ENCODE measurements around the gene CDK17. TPM values are rescaled to one million over a fixed set of nuclear protein-coding genes. Genes with fewer than 3 reads are reported as not detected.

Gene CDK17
- total RNA-seq, 2 donors from 2014 or later: 36.2 to 39.9 TPM

GRCh38 chr12:96401076-96401871 lies 1.0 kb upstream of the CDK17 start:
- Histone ChIP-seq H3K36me3 (ENCODE audit: control insufficient read depth, insufficient read depth, low read length) (no peaks in the 10 kb centered on the region), H3K4me1 (ENCODE audit: control insufficient read depth, insufficient read depth, low read length) (no peaks in the 10 kb centered on the region), H3K27me3 (ENCODE audit: control insufficient read depth, insufficient read depth, low read length, poor library complexity, severe bottlenecking) (no peaks in the 10 kb centered on the region), H3K9me3 (ENCODE audit: control insufficient read depth, low read length) (no peaks in the 10 kb centered on the region), H3K4me3 (ENCODE audit: low read length) (peak overlapping the region; percentile 90), H3K27ac (ENCODE audit: low read depth, low read length) (peak overlapping the region; percentile 62), H3K9ac (ENCODE audit: extremely low read depth, low read length, poor library complexity, severe bottlenecking) (peak overlapping the region; percentile 52)
- WGBS, 2 experiments (ENCODE audit: insufficient coverage in 1 of 2, insufficient read length in 1 of 2): 31 to 34% methylated on average over 11 to 17 of the region's 18 CpGs
- Mint-ChIP-seq H3K9me3 (no peaks in the 10 kb centered on the region), H3K4me3 (peak overlapping the region; percentile 90), H3K4me1 (peaks cover 32% of the 10 kb centered on the region), H3K36me3 (ENCODE audit: low read depth) (no peaks in the 10 kb centered on the region), H3K27me3 (ENCODE audit: insufficient read depth) (no peaks in the 10 kb centered on the region), H3K27ac (peak overlapping the region; percentile 57)
- DNase-seq: peak; percentile 56
- peak; percentile 68 for TF ChIP-seq CTCF (conservative IDR thresholded peaks at IDR 0.05)

- Mint-ChIP-seq H3K36me3 (ENCODE audit: low read depth) (no peaks in the 10 kb centered on the region), H3K9me3 (no peaks in the 10 kb centered on the region), H3K27me3 (ENCODE audit: insufficient read depth) (no peaks in the 10 kb centered on the region), H3K27ac (peak overlapping the region; percentile 5), H3K4me3 (peak overlapping the region; percentile 90), H3K4me1 (peaks cover 33% of the 10 kb centered on the region)
- Histone ChIP-seq H3K9me3 (ENCODE audit: control insufficient read depth, low read length) (no peaks in the 10 kb centered on the region), H3K27me3 (ENCODE audit: control insufficient read depth, insufficient read depth, low read length, poor library complexity, severe bottlenecking) (no peaks in the 10 kb centered on the region), H3K4me1 (ENCODE audit: control insufficient read depth, insufficient read depth, low read length) (no peaks in the 10 kb centered on the region), H3K27ac (ENCODE audit: low read depth, low read length) (peak overlapping the region; percentile 62), H3K9ac (ENCODE audit: extremely low read depth, low read length, poor library complexity, severe bottlenecking) (peak overlapping the region; percentile 52), H3K4me3 (ENCODE audit: low read length) (peak overlapping the region; percentile 90), H3K36me3 (ENCODE audit: control insufficient read depth, insufficient read depth, low read length) (no peaks in the 10 kb centered on the region)
- 11 to 29% methylated on average over 2 to 14 of the region's 20 CpGs for WGBS, 2 experiments (ENCODE audit: insufficient coverage in 1 of 2, insufficient read length in 1 of 2)
- no peak for DNase-seq
- no peak for TF ChIP-seq CTCF (conservative IDR thresholded peaks at IDR 0.05)
Measured at GRCh38 chr12:96400631-96401075, 414 bp upstream of the CDK17 start.

- no peaks in the 10 kb centered on the region for H3K36me3 Mint-ChIP-seq (ENCODE audit: low read depth)
- WGBS, 2 experiments (ENCODE audit: insufficient coverage in 1 of 2, insufficient read length in 1 of 2): 0% methylated on average over 25 to 70 of the region's 70 CpGs
- peaks cover 34% of the 10 kb centered on the region for H3K4me1 Mint-ChIP-seq
Measured at GRCh38 chr12:96399120-96399918, 920 bp downstream of the CDK17 start.

More at GRCh38 chr12:96399120-96399918, 920 bp downstream of the CDK17 start:
- no peaks in the 10 kb centered on the region for H3K36me3 ChIP-seq (ENCODE audit: control insufficient read depth, insufficient read depth, low read length)
- Mint-ChIP-seq H3K9me3 (no peaks in the 10 kb centered on the region), H3K27me3 (ENCODE audit: insufficient read depth) (no peaks in the 10 kb centered on the region), H3K27ac (peak overlapping the region; percentile 88), H3K4me3 (peak overlapping the region; percentile 90)
- H3K27me3 ChIP-seq (ENCODE audit: control insufficient read depth, insufficient read depth, low read length, poor library complexity, severe bottlenecking): no peaks in the 10 kb centered on the region
- H3K9me3 ChIP-seq (ENCODE audit: control insufficient read depth, low read length): no peaks in the 10 kb centered on the region
- peak overlapping the region; percentile 90 for H3K4me3 ChIP-seq (ENCODE audit: low read length)
- H3K9ac ChIP-seq (ENCODE audit: extremely low read depth, low read length, poor library complexity, severe bottlenecking): peak overlapping the region; percentile 61
- TF ChIP-seq CTCF (conservative IDR thresholded peaks at IDR 0.05): no peak
- peaks cover 3% of the 10 kb centered on the region for H3K4me1 ChIP-seq (ENCODE audit: control insufficient read depth, insufficient read depth, low read length)
- H3K27ac ChIP-seq (ENCODE audit: low read depth, low read length): peak overlapping the region; percentile 94
- peak; percentile 84 for DNase-seq

Measured in endodermal cell (in vitro differentiated cells).